Ovary (tissue), 9 donors: ENCODE measurements around the gene KCNIP1. TPM values are rescaled to one million over a fixed set of nuclear protein-coding genes. Genes with fewer than 3 reads are reported as not detected.

Experiments
- DNase-seq, 5 donors: peaks; one replicate each; pipeline ENCODE4 v3.0.0-alpha.2; 2019 to 2020
- H3K27ac ChIP-seq, 2 donors: fragments of 200-600 bp; one replicate each; pipeline versions ENCODE4 v1.5.1 to v1.8.0; 2019 to 2022
- H3K27me3 ChIP-seq: fragments of 200-600 bp; one replicate; pipeline ENCODE4 v1.8.0; 2022
- H3K36me3 ChIP-seq: fragments of 200-600 bp; sonication (generic); one replicate; pipeline ENCODE4 v1.5.1; 2019
- H3K4me1 ChIP-seq: one replicate; pipeline ENCODE4 v1.8.1; 2013; ENCODE audit warnings: mild to moderate bottlenecking, moderate library complexity; ENCODE audit not compliant: insufficient read depth
- H3K4me3 ChIP-seq: fragments of 200-600 bp; sonication (generic); one replicate; pipeline ENCODE4 v1.5.1; 2017
- H3K9me3 ChIP-seq, 2 donors: fragments of 200-600 bp in 1 of 2; sonication (generic) in 1 of 2; one replicate each; pipeline versions ENCODE4 v1.5.1 to v1.8.1; 2013 to 2019; ENCODE audit warnings: mild to moderate bottlenecking in 1 of 2, moderate library complexity in 1 of 2
- CTCF ChIP-seq, 3 donors: fragments of 450-650 bp in 2 of 3; fragments of 200-600 bp in 1 of 3; IDR thresholded peaks; one replicate each; pipeline versions ENCODE4 v1.5.1 to v1.8.0; 2016 to 2022; ENCODE audit warnings: antibody characterized with exemption in 3 of 3, mild to moderate bottlenecking in 1 of 3
- EP300 ChIP-seq: sonication (generic); formaldehyde crosslinking; IDR thresholded peaks from one replicate; pipeline ENCODE4 v1.6.1; 2017; ENCODE audit warnings: antibody characterized with exemption
- POLR2A ChIP-seq: fragments of 450-650 bp; IDR thresholded peaks from one replicate; pipeline ENCODE4 v1.6.1; 2017; ENCODE audit warnings: antibody characterized with exemption, mild to moderate bottlenecking, moderate library complexity
- WGBS, 3 donors: extraction: QIAGEN DNeasy Blood & Tissue Kit in 1 of 3; methylation state at CpG; one replicate each; pipeline versions ENCODE4 v1.1.5 to v1.1.7; 2013 to 2017; 5-methylcytosine and 5-hydroxymethylcytosine counted together
- intact Hi-C, 4 donors: fragments of 100-400 bp; cut with DNase I; formaldehyde crosslinking; loops; one replicate each; pipeline versions ENCODE4 v1.11.0 to v1.15.1; 2022 to 2023
- polyA plus RNA-seq, 2 donors: library from polyadenylated mRNA; stranded (reverse); fragments of 200-250 nt in 1 of 2; fragments of 350-450 nt in 1 of 2; fragmentation: Illumina TruSeq in 1 of 2; extraction: RNeasy Lipid Tissue Mini Kit (QIAGEN cat#74804) in 1 of 2; gene quantifications; one replicate each; pipeline ENCODE4 v1.2.3, GENCODE V29; 2013 to 2014
- total RNA-seq, 7 donors: library from RNA; depleted of rRNA in 2 of 7; stranded (reverse); fragments of >200 nt in 2 of 7; fragmentation: NEBNext Ultra II Directional in 3 of 7; extraction: Animal tissue kit (Norgen Biotek cat#: 25700) in 3 of 7; gene quantifications; one replicate each; pipeline versions ENCODE4 v1.1.0 to v1.2.4, GENCODE V29; 2016 to 2023
- donor health status: DM: no; HTN: no; CAD: no; lungs with moderate emphysema.
- donor health status: DM: no; HTN: no; CAD: no.
- donor health status: Bipolar disorder and iron deficiency.
- donor health status: DM: yes; HTN: yes; CAD: no.
- donor health status: DM: no; HTN: no; CAD: no.
- donor health status: DM: yes; HTN: yes; CAD: no.

Gene KCNIP1
- total and polyA plus RNA-seq, 9 donors: 0.20 to 2.2 (median 0.66) TPM

DNA sequence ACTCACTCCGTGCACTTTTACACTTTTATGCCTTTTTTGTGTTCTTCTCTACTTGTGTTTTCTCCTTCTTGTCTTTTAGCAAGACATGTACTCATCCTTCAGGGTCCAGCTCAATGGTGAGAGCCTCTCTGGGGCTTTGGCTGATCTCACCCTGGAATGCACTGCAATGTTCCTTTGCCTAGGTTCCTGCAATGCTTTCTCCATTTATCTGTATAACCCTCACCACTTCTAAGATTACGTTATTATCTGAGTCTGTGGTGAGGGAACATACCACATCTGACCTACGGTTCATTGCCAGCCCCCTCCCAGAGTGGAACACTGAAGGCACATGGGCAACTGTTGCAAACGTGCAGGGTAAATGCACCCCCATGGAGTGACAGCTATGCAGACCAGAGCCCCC lies 47.3 kb downstream of the KCNIP1 start:
- H3K4me1 ChIP-seq: peaks cover 2% of the 10 kb centered on the region
- no peak overlapping the region for H3K27ac ChIP-seq
- no peaks in the 10 kb centered on the region for H3K9me3 ChIP-seq
- WGBS, 3 donors: 71 to 74% (median 71%) methylated on average over 4 of the region's 4 CpGs
- TF ChIP-seq CTCF (IDR thresholded peaks at IDR 0.05) (no peak), POLR2A (no peak), EP300 (no peak)
- H3K36me3 ChIP-seq: no peaks in the 10 kb centered on the region
- intact Hi-C loops: loop anchor here in 1 of 4 donors (2.0 kb wide), 1 partner anchor 52 kb away; no protein-coding TSS in a partner anchor
- H3K27me3 ChIP-seq: no peaks in the 10 kb centered on the region
- DNase-seq: no peak
- no peak overlapping the region for H3K4me3 ChIP-seq

GRCh38 chr5:170551622-170552021 lies 47.8 kb downstream of the KCNIP1 start:
- H3K36me3 ChIP-seq: no peaks in the 10 kb centered on the region
- H3K4me1 ChIP-seq: peaks cover 2% of the 10 kb centered on the region
- intact Hi-C loops: loop anchor here in 1 of 4 donors (2.0 kb wide), 1 partner anchor 51 kb away; no protein-coding TSS in a partner anchor
- TF ChIP-seq POLR2A: no peak
- no peak for TF ChIP-seq CTCF (IDR thresholded peaks at IDR 0.05)
- no peak for TF ChIP-seq EP300
- H3K9me3 ChIP-seq: no peaks in the 10 kb centered on the region
- DNase-seq: no peak
- H3K4me3 ChIP-seq: no peak overlapping the region
- H3K27me3 ChIP-seq: no peaks in the 10 kb centered on the region
- H3K27ac ChIP-seq: no peak overlapping the region
- WGBS, 3 donors: 93 to 95% (median 93%) methylated on average over 7 of the region's 7 CpGs

DNA sequence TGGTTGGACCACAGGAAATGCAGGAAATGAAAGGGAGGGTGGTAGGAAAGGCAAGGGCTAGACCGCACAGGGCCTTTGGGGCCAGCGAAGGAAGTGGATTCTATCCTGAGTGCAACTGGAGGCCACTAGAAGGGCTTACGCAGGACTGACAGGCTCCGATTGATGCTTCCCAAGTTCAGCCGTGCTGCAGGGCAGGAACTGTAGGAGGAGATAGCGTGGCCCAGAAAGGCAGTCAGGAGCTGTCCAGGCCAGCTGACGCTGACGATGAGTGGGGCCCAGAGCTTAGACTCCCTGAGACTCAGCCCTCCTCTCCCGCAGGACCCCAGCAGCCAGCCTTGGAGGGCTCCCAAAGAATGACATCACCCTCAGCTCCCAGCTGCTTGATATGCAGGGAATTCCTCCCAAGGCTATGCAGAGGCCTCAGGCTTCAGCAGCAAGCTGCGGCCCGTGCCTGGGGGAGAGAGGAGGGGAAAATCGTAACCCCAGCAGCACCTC lies 48.8 kb downstream of the KCNIP1 start:
- WGBS, 3 donors: 2% methylated on average over 12 of the region's 12 CpGs
- Histone ChIP-seq H3K27me3 (no peaks in the 10 kb centered on the region), H3K36me3 (no peaks in the 10 kb centered on the region), H3K4me3 (no peak overlapping the region), H3K4me1 (peaks cover 2% of the 10 kb centered on the region), H3K27ac (no peak overlapping the region), H3K9me3 (no peaks in the 10 kb centered on the region)
- peak; percentile 66 to 86 (median 75) for DNase-seq
- TF ChIP-seq POLR2A (no peak), EP300 (no peak), CTCF (IDR thresholded peaks at IDR 0.05) (no peak)
- intact Hi-C loops: no loop called here

DNA sequence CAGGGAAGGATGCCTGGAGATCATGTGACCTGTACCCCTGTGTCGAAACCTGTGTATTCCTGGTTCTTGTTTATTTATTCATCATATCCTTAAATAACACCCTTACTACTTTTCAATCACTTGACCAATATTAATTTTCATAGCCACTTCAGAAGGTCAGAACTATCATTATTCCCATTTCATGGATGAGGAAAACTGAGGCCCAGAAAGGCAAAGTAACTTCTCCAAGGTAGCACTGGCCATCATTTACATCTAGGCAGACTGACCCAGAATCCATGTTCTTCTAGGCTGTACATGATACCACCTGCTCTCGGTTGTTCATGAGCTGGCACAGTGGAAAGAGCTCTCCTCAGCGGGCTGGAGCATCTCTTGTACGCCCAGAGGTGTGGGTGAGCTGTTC lies 49.4 kb downstream of the KCNIP1 start:
- intact Hi-C loops: no loop called here
- peaks cover 2% of the 10 kb centered on the region for H3K4me1 ChIP-seq
- no peak overlapping the region for H3K27ac ChIP-seq
- no peaks in the 10 kb centered on the region for H3K9me3 ChIP-seq
- H3K36me3 ChIP-seq: no peaks in the 10 kb centered on the region
- DNase-seq: no peak
- WGBS, 3 donors: 69 to 82% (median 75%) methylated on average over 4 of the region's 4 CpGs
- no peak overlapping the region for H3K4me3 ChIP-seq
- H3K27me3 ChIP-seq: no peaks in the 10 kb centered on the region
- TF ChIP-seq EP300 (no peak), POLR2A (no peak), CTCF (IDR thresholded peaks at IDR 0.05) (no peak)
